Left lung (tissue), 10 donors: ENCODE results near the gene BABAM1. TPM values are rescaled to one million over a fixed set of nuclear protein-coding genes. Genes with fewer than 3 reads are reported as not detected.

Source experiments
- ATAC-seq: fragments of 200-7000 bp; cut with Tn5 transposase; one replicate; pipeline ENCODE4 v1.9.1; 2020; ENCODE audit warnings: moderate library complexity
- DNase-seq, 4 donors: peaks; one replicate each; pipeline ENCODE4 v3.0.0-alpha.2; 2013 to 2020
- H3K27ac ChIP-seq, 2 donors: fragments of 200-600 bp; sonication (generic) in 1 of 2; one replicate each; pipeline versions ENCODE4 v1.5.0 to v1.8.0; 2020 to 2021
- H3K27me3 ChIP-seq, 2 donors: fragments of 200-600 bp; sonication (generic) in 1 of 2; one replicate each; pipeline versions ENCODE4 v1.5.0 to v1.8.0; 2020 to 2021
- H3K36me3 ChIP-seq, 2 donors: fragments of 200-600 bp; sonication (generic) in 1 of 2; one replicate each; pipeline versions ENCODE4 v1.5.0 to v1.8.0; 2020 to 2021
- H3K4me1 ChIP-seq, 2 donors: fragments of 200-600 bp; one replicate each; pipeline ENCODE4 v1.8.0; 2021
- H3K4me3 ChIP-seq, 2 donors: fragments of 200-600 bp; sonication (generic) in 1 of 2; one replicate each; pipeline versions ENCODE4 v1.5.0 to v1.8.0; 2020 to 2021; ENCODE audit warnings: mild to moderate bottlenecking in 1 of 2
- H3K9me3 ChIP-seq, 2 donors: fragments of 200-600 bp; sonication (generic) in 1 of 2; one replicate each; pipeline versions ENCODE4 v1.5.0 to v1.8.0; 2020 to 2021
- intact Hi-C, 2 donors: fragments of 100-400 bp; cut with DNase I; formaldehyde crosslinking; loops; one replicate each; pipeline versions ENCODE4 v1.11.2 to v1.14.2; 2022
- polyA plus RNA-seq, 6 donors: library from polyadenylated mRNA; unstranded; fragments of 120-200 nt; gene quantifications; one replicate each; pipeline ENCODE4 v1.2.1, GENCODE V29; 2013; ENCODE audit not compliant: insufficient read length in 6 of 6
- total RNA-seq, 2 donors: library from RNA; stranded (reverse); fragmentation: NEBNext Ultra II Directional; extraction: Animal tissue kit (Norgen Biotek cat#: 25700); gene quantifications; one replicate each; pipeline ENCODE4 v1.2.1, GENCODE V29; 2021
- TF ChIP-seq, protein P1 (sequence below), 2 donors: fragments of 200-600 bp; sonication (generic) in 1 of 2; IDR thresholded peaks; one replicate each; pipeline versions ENCODE4 v1.5.0 to v1.8.0; 2021; ENCODE audit warnings: antibody characterized with exemption in 2 of 2
- donor health status: DM: no; HTN: yes; CAD: no.
- donor health status: DM: no; HTN: no; CAD: no.

Gene BABAM1
- total and polyA plus RNA-seq, 8 donors, result 73.1 to 108 (median 100) TPM

- TF ChIP-seq, protein P1, sequence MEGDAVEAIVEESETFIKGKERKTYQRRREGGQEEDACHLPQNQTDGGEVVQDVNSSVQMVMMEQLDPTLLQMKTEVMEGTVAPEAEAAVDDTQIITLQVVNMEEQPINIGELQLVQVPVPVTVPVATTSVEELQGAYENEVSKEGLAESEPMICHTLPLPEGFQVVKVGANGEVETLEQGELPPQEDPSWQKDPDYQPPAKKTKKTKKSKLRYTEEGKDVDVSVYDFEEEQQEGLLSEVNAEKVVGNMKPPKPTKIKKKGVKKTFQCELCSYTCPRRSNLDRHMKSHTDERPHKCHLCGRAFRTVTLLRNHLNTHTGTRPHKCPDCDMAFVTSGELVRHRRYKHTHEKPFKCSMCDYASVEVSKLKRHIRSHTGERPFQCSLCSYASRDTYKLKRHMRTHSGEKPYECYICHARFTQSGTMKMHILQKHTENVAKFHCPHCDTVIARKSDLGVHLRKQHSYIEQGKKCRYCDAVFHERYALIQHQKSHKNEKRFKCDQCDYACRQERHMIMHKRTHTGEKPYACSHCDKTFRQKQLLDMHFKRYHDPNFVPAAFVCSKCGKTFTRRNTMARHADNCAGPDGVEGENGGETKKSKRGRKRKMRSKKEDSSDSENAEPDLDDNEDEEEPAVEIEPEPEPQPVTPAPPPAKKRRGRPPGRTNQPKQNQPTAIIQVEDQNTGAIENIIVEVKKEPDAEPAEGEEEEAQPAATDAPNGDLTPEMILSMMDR (IDR thresholded peaks at IDR 0.05), result no peak
These were observed 57.3 kb downstream of the BABAM1 start for GRCh38 chr19:17324357-17325114.

GRCh38 chr19:17325133-17325532, 57.9 kb downstream of the BABAM1 start:
- H3K9me3 ChIP-seq, result no peaks in the 10 kb centered on the region
- H3K4me3 ChIP-seq, result no peak overlapping the region
- H3K27me3 ChIP-seq, result peaks cover 0 to 28% of the 10 kb centered on the region in 2 donors
- no peak for DNase-seq
- TF ChIP-seq, protein P1 (IDR thresholded peaks at IDR 0.05), result no peak
- peaks cover 0 to 35% of the 10 kb centered on the region in 2 donors for H3K36me3 ChIP-seq
- intact Hi-C loops, result no loop called here
- peaks cover 0 to 33% of the 10 kb centered on the region in 2 donors for H3K4me1 ChIP-seq
- H3K27ac ChIP-seq, result no peak overlapping the region
- no peak for ATAC-seq

More at GRCh38 chr19:17324357-17325114, 57.3 kb downstream of the BABAM1 start:
- no peak overlapping the region for H3K27ac ChIP-seq
- H3K4me1 ChIP-seq, result peaks cover 0 to 32% of the 10 kb centered on the region in 2 donors
- DNase-seq (no peak), ATAC-seq (no peak)
- H3K4me3 ChIP-seq, result no peak overlapping the region
- H3K36me3 ChIP-seq, result peaks cover 0 to 41% of the 10 kb centered on the region in 2 donors
- H3K27me3 ChIP-seq, result peaks cover 0 to 22% of the 10 kb centered on the region in 2 donors
- intact Hi-C loops, result no loop called here
- no peaks in the 10 kb centered on the region for H3K9me3 ChIP-seq

- Histone ChIP-seq H3K9me3 (no peaks in the 10 kb centered on the region), H3K27ac (no peak overlapping the region), H3K36me3 (peaks cover 0 to 31% of the 10 kb centered on the region in 2 donors), H3K4me1 (peaks cover 0 to 33% of the 10 kb centered on the region in 2 donors), H3K4me3 (no peak overlapping the region), H3K27me3 (peaks cover 0 to 37% of the 10 kb centered on the region in 2 donors)
- TF ChIP-seq, protein P1 (IDR thresholded peaks at IDR 0.05), result no peak
- ATAC-seq (no peak), DNase-seq (no peak)
- intact Hi-C loops, result no loop called here
These were observed 58.8 kb downstream of the BABAM1 start for GRCh38 chr19:17325881-17326594.

- DNase-seq (no peak), ATAC-seq (no peak)
- TF ChIP-seq, protein P1 (IDR thresholded peaks at IDR 0.05), result no peak
- intact Hi-C loops, result no loop called here
- H3K27ac ChIP-seq, result no peak overlapping the region
- no peak overlapping the region for H3K4me3 ChIP-seq
- H3K27me3 ChIP-seq, result peaks cover 0 to 40% of the 10 kb centered on the region in 2 donors
- H3K9me3 ChIP-seq, result no peaks in the 10 kb centered on the region
- peaks cover 0 to 33% of the 10 kb centered on the region in 2 donors for H3K4me1 ChIP-seq
- H3K36me3 ChIP-seq, result peaks cover 0 to 26% of the 10 kb centered on the region in 2 donors
These were observed 59.3 kb downstream of the BABAM1 start for GRCh38 chr19:17326595-17326966.

GRCh38 chr19:17327068-17327653, 59.9 kb downstream of the BABAM1 start:
- peaks cover 0 to 33% of the 10 kb centered on the region in 2 donors for H3K4me1 ChIP-seq
- TF ChIP-seq, protein P1 (IDR thresholded peaks at IDR 0.05), result no peak
- peaks cover 0 to 20% of the 10 kb centered on the region in 2 donors for H3K36me3 ChIP-seq
- H3K27me3 ChIP-seq, result peaks cover 0 to 40% of the 10 kb centered on the region in 2 donors
- no peak for ATAC-seq
- no peaks in the 10 kb centered on the region for H3K9me3 ChIP-seq
- intact Hi-C loops, result no loop called here
- no peak for DNase-seq
- no peak overlapping the region for H3K4me3 ChIP-seq
- H3K27ac ChIP-seq, result no peak overlapping the region
